HL-60 (cell line): ENCODE results near the gene PNLIPRP1.

Experiments used
- DNase-seq, 2 experiments: peaks; one replicate each; pipeline ENCODE4 v3.0.0-alpha.2; 2010 to 2020; ENCODE audit warnings: low read depth in 1 of 2, low spot score in 1 of 2
- H3K27ac ChIP-seq: fragments of 250-450 bp; sonication (Bioruptor Pico); replicated peaks from 2 replicates; pipeline ENCODE4 v1.5.1; 2020; ENCODE audit warnings: mild to moderate bottlenecking, moderate library complexity
- H3K27me3 ChIP-seq: fragments of 250-450 bp; sonication (Bioruptor Pico); 2 replicates; pipeline ENCODE4 v1.5.1; 2021; ENCODE audit warnings: mild to moderate bottlenecking, moderate library complexity; ENCODE audit not compliant: insufficient read depth, poor library complexity, severe bottlenecking
- H3K4me3 ChIP-seq: replicated peaks from 2 replicates; pipeline ENCODE4 v1.5.1; 2011; ENCODE audit warnings: mild to moderate bottlenecking, control low read depth, low read length; ENCODE audit not compliant: insufficient read depth
- GABPA ChIP-seq: IDR thresholded peaks from 2 replicates; pipeline ENCODE4 v1.6.1; 2012; ENCODE audit warnings: low read depth
- POLR2AphosphoS5 ChIP-seq: IDR thresholded peaks from 2 replicates; pipeline ENCODE4 v1.6.1; 2012; ENCODE audit warnings: low read depth
- REST ChIP-seq: IDR thresholded peaks from 2 replicates; pipeline ENCODE4 v1.6.1; 2012; ENCODE audit warnings: low read depth; ENCODE audit not compliant: insufficient replicate concordance
- SPI1 ChIP-seq: IDR thresholded peaks from 2 replicates; pipeline ENCODE4 v1.6.1; 2012; ENCODE audit warnings: low read depth, mild to moderate bottlenecking, borderline replicate concordance
- TF ChIP-seq, protein P1 (sequence below): IDR thresholded peaks from one replicate; pipeline ENCODE4 v1.5.1; 2011; ENCODE audit warnings: low read length, control low read depth, inconsistent platforms; ENCODE audit not compliant: insufficient read depth

Gene PNLIPRP1

DNA sequence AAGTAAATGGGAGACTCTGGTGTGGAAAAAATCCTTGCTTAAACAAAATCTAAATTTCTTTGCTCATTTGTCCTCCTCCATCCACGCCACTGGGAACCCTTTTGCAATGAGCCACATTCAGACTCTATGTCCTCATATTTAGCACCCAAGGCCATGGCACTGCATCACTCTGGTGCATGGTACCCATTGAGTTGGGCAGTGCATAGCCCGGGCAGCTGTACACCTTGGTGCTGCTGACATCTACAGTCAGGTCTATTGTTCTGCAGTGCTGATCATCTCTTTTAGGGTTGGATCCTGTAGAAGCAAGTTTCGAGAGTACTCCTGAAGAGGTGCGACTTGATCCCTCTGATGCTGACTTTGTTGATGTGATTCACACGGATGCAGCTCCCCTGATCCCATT lies 6.8 kb downstream of the PNLIPRP1 start:
- Histone ChIP-seq H3K27me3 (no peaks in the 10 kb centered on the region), H3K27ac (no peak overlapping the region), H3K4me3 (no peak overlapping the region)
- no peak for DNase-seq
- TF ChIP-seq SPI1: no peak
- TF ChIP-seq, protein P1, sequence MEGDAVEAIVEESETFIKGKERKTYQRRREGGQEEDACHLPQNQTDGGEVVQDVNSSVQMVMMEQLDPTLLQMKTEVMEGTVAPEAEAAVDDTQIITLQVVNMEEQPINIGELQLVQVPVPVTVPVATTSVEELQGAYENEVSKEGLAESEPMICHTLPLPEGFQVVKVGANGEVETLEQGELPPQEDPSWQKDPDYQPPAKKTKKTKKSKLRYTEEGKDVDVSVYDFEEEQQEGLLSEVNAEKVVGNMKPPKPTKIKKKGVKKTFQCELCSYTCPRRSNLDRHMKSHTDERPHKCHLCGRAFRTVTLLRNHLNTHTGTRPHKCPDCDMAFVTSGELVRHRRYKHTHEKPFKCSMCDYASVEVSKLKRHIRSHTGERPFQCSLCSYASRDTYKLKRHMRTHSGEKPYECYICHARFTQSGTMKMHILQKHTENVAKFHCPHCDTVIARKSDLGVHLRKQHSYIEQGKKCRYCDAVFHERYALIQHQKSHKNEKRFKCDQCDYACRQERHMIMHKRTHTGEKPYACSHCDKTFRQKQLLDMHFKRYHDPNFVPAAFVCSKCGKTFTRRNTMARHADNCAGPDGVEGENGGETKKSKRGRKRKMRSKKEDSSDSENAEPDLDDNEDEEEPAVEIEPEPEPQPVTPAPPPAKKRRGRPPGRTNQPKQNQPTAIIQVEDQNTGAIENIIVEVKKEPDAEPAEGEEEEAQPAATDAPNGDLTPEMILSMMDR: no peak
- TF ChIP-seq REST: no peak
- no peak for TF ChIP-seq GABPA
- no peak for TF ChIP-seq POLR2AphosphoS5

GRCh38 chr10:116598329-116598728 lies 7.6 kb downstream of the PNLIPRP1 start:
- TF ChIP-seq REST (no peak), SPI1 (no peak), POLR2AphosphoS5 (no peak), GABPA (no peak)
- TF ChIP-seq, protein P1: no peak
- H3K27me3 ChIP-seq: no peaks in the 10 kb centered on the region
- no peak overlapping the region for H3K27ac ChIP-seq
- H3K4me3 ChIP-seq: no peak overlapping the region
- DNase-seq: no peak

DNA sequence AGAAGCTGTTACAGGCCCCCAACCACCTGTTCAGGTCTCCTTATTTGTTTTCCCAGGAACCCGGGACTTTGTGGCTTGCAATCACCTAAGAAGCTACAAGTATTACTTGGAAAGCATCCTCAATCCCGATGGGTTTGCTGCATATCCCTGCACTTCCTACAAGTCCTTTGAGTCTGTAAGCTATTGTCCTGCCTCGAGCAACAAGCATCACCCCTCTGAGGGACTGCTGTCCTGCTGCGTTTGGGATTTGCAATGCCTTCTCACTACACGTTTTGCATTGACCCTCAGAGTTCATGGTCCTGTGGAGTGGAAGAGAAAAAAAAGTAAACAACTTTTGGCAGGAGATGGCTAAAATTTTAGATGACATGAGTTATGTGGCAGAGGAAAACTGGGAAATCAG lies 9.2 kb downstream of the PNLIPRP1 start:
- DNase-seq: no peak
- TF ChIP-seq, protein P1: no peak
- TF ChIP-seq REST (no peak), POLR2AphosphoS5 (no peak), GABPA (no peak), SPI1 (no peak)

More for the DNA sequence above, 9.2 kb downstream of the PNLIPRP1 start:
- Histone ChIP-seq H3K4me3 (no peak overlapping the region), H3K27me3 (no peaks in the 10 kb centered on the region), H3K27ac (no peak overlapping the region)
